Measurements from ENCODE around the gene CANT1. TPM values are rescaled to one million over a fixed set of nuclear protein-coding genes. Genes with fewer than 3 reads are reported as not detected.

Gene CANT1
- total RNA-seq, 1 donor from 2014 or later: 72.1 TPM

GRCh38 chr17:79051306-79051705 is 41.7 kb upstream of the CANT1 start:
- Histone ChIP-seq H3K36me3 (ENCODE audit: insufficient read depth, low read length) (no peaks in the 10 kb centered on the region), H3K27me3 (ENCODE audit: insufficient read depth, low read length) (no peaks in the 10 kb centered on the region), H3K27ac (ENCODE audit: low read depth, low read length) (no peak overlapping the region), H3K4me3 (ENCODE audit: insufficient read depth, low read depth, low read length) (no peak overlapping the region), H3K9me3 (ENCODE audit: insufficient read depth, low read depth, low read length) (no peaks in the 10 kb centered on the region), H3K79me2 (ENCODE audit: insufficient read depth, low read length) (no peaks in the 10 kb centered on the region), H2AFZ (ENCODE audit: low read depth, low read length) (no peak overlapping the region), H3K9ac (ENCODE audit: low read length) (no peak overlapping the region), H3K4me2 (ENCODE audit: low read length) (no peak overlapping the region), H4K20me1 (ENCODE audit: insufficient read depth, low read length) (no peaks in the 10 kb centered on the region), H3K4me1 (ENCODE audit: insufficient read depth, low read length) (peaks cover 6% of the 10 kb centered on the region)
- FAIRE-seq: no peak
- peaks cover 16% of the 10 kb centered on the region for H3K27me3 Mint-ChIP-seq (ENCODE audit: low read depth, unreplicated experiment)
- no peak overlapping the region for H3K4me3 Mint-ChIP-seq (ENCODE audit: unreplicated experiment)
- DNase-seq (ENCODE audit: low read depth): no peak
- H3K4me1 Mint-ChIP-seq (ENCODE audit: low read depth, unreplicated experiment): peaks cover 12% of the 10 kb centered on the region
- H3K36me3 Mint-ChIP-seq (ENCODE audit: low read depth, unreplicated experiment): no peaks in the 10 kb centered on the region
- no peak for TF ChIP-seq EZH2 (IDR thresholded peaks at IDR 0.05; ENCODE audit: insufficient read depth, low read length)
- no peak for TF ChIP-seq CTCF (IDR thresholded peaks at IDR 0.05; ENCODE audit: insufficient read depth, low read depth, low read length)
- peaks cover 13% of the 10 kb centered on the region for H3K9me3 Mint-ChIP-seq (ENCODE audit: unreplicated experiment)
- peak overlapping the region; percentile 8 for H3K27ac Mint-ChIP-seq (ENCODE audit: unreplicated experiment)

- no peaks in the 10 kb centered on the region for H3K79me2 ChIP-seq (ENCODE audit: insufficient read depth, low read length)
- Mint-ChIP-seq H3K27me3 (ENCODE audit: low read depth, unreplicated experiment) (peaks cover 24% of the 10 kb centered on the region), H3K4me1 (ENCODE audit: low read depth, unreplicated experiment) (peaks cover 12% of the 10 kb centered on the region), H3K27ac (ENCODE audit: unreplicated experiment) (no peak overlapping the region), H3K4me3 (ENCODE audit: unreplicated experiment) (no peak overlapping the region), H3K36me3 (ENCODE audit: low read depth, unreplicated experiment) (no peaks in the 10 kb centered on the region), H3K9me3 (ENCODE audit: unreplicated experiment) (peaks cover 11% of the 10 kb centered on the region)
- TF ChIP-seq CTCF (IDR thresholded peaks at IDR 0.05; ENCODE audit: insufficient read depth, low read depth, low read length): no peak
- TF ChIP-seq EZH2 (IDR thresholded peaks at IDR 0.05; ENCODE audit: insufficient read depth, low read length): no peak
- no peak overlapping the region for H2AFZ ChIP-seq (ENCODE audit: low read depth, low read length)
- peaks cover 6% of the 10 kb centered on the region for H3K4me1 ChIP-seq (ENCODE audit: insufficient read depth, low read length)
- no peak overlapping the region for H3K4me2 ChIP-seq (ENCODE audit: low read length)
- no peak overlapping the region for H3K4me3 ChIP-seq (ENCODE audit: insufficient read depth, low read depth, low read length)
- H3K9ac ChIP-seq (ENCODE audit: low read length): no peak overlapping the region
- H3K27me3 ChIP-seq (ENCODE audit: insufficient read depth, low read length): no peaks in the 10 kb centered on the region
- no peak overlapping the region for H3K27ac ChIP-seq (ENCODE audit: low read depth, low read length)
- no peaks in the 10 kb centered on the region for H3K36me3 ChIP-seq (ENCODE audit: insufficient read depth, low read length)
- H4K20me1 ChIP-seq (ENCODE audit: insufficient read depth, low read length): no peaks in the 10 kb centered on the region
- H3K9me3 ChIP-seq (ENCODE audit: insufficient read depth, low read depth, low read length): no peaks in the 10 kb centered on the region
- DNase-seq (ENCODE audit: low read depth): no peak
- no peak for FAIRE-seq
Observed at GRCh38 chr17:79050551-79050950, 41.0 kb upstream of the CANT1 start.

- no peak for TF ChIP-seq EZH2 (IDR thresholded peaks at IDR 0.05; ENCODE audit: insufficient read depth, low read length)
- no peak for TF ChIP-seq CTCF (IDR thresholded peaks at IDR 0.05; ENCODE audit: insufficient read depth, low read depth, low read length)
- Histone ChIP-seq H3K79me2 (ENCODE audit: insufficient read depth, low read length) (no peaks in the 10 kb centered on the region), H3K27ac (ENCODE audit: low read depth, low read length) (no peak overlapping the region), H3K4me2 (ENCODE audit: low read length) (no peak overlapping the region), H3K9me3 (ENCODE audit: insufficient read depth, low read depth, low read length) (no peaks in the 10 kb centered on the region), H3K9ac (ENCODE audit: low read length) (no peak overlapping the region), H3K36me3 (ENCODE audit: insufficient read depth, low read length) (no peaks in the 10 kb centered on the region), H2AFZ (ENCODE audit: low read depth, low read length) (no peak overlapping the region), H3K4me3 (ENCODE audit: insufficient read depth, low read depth, low read length) (no peak overlapping the region), H3K4me1 (ENCODE audit: insufficient read depth, low read length) (peaks cover 6% of the 10 kb centered on the region), H3K27me3 (ENCODE audit: insufficient read depth, low read length) (peaks cover 2% of the 10 kb centered on the region), H4K20me1 (ENCODE audit: insufficient read depth, low read length) (no peaks in the 10 kb centered on the region)
- Mint-ChIP-seq H3K36me3 (ENCODE audit: low read depth, unreplicated experiment) (no peaks in the 10 kb centered on the region), H3K4me1 (ENCODE audit: low read depth, unreplicated experiment) (peaks cover 12% of the 10 kb centered on the region), H3K9me3 (ENCODE audit: unreplicated experiment) (peaks cover 9% of the 10 kb centered on the region), H3K27ac (ENCODE audit: unreplicated experiment) (no peak overlapping the region), H3K4me3 (ENCODE audit: unreplicated experiment) (no peak overlapping the region), H3K27me3 (ENCODE audit: low read depth, unreplicated experiment) (peaks cover 29% of the 10 kb centered on the region)
- DNase-seq (ENCODE audit: low read depth) (no peak), FAIRE-seq (no peak)
Observed at GRCh38 chr17:79049821-79050220, 40.3 kb upstream of the CANT1 start.

Data from astrocyte (in vitro differentiated cells and primary cell).